Measurements from ENCODE around the gene FAM193A. TPM values are rescaled to one million over a fixed set of nuclear protein-coding genes. Genes with fewer than 3 reads are reported as not detected.

Gene FAM193A
- total and polyA plus RNA-seq, 2 donors (not counting 1 experiment from before 2014, with no cell fraction given), result 16.0 to 62.7 TPM

- TF ChIP-seq EZH2 (IDR thresholded peaks at IDR 0.05; ENCODE audit: borderline replicate concordance, insufficient read depth, low read depth, low read length, poor library complexity, severe bottlenecking) (no peak), CTCF (IDR thresholded peaks at IDR 0.05) (no peak)
- Histone ChIP-seq H2AFZ (ENCODE audit: insufficient read depth, low read depth, low read length, poor library complexity, severe bottlenecking) (no peak overlapping the region), H3K4me2 (replicated peaks; ENCODE audit: low read depth, low read length, poor library complexity, severe bottlenecking) (peak overlapping the region; percentile 46), H3K36me3 (replicated peaks in 1 of 2; ENCODE audit: control extremely low read depth in 1 of 2, control insufficient read depth in 1 of 2, extremely low read depth in 1 of 2, insufficient read depth in 2 of 2, low read length in 1 of 2) (no peaks in the 10 kb centered on the region), H3K9me3 (ENCODE audit: control extremely low read depth in 1 of 3, control insufficient read depth in 2 of 3, insufficient read depth in 1 of 3, low read length in 2 of 3) (no peaks in the 10 kb centered on the region), H4K20me1 (ENCODE audit: control insufficient read depth, insufficient read depth, low read length, poor library complexity, severe bottlenecking) (peaks cover 88% of the 10 kb centered on the region), H3K27ac (ENCODE audit: low read length in 2 of 2) (peak overlapping the region; percentile 15 to 58), H3K4me1 (ENCODE audit: control insufficient read depth in 2 of 2, insufficient read depth in 2 of 2, low read length in 2 of 2) (peaks cover 23 to 35% of the 10 kb centered on the region in 2 donors), H3K4me3 (ENCODE audit: control extremely low read depth in 1 of 5, extremely low read depth in 1 of 5, insufficient read depth in 1 of 5, low read depth in 2 of 5, low read length in 4 of 5) (peak overlapping the region in 1 of 5 experiments; percentile 21), H3K27me3 (replicated peaks in 1 of 4; ENCODE audit: control extremely low read depth in 1 of 4, control insufficient read depth in 3 of 4, insufficient read depth in 4 of 4, low read length in 3 of 4) (no peaks in the 10 kb centered on the region), H3K9ac (ENCODE audit: low read length) (peak overlapping the region; percentile 40), H3K79me2 (ENCODE audit: control insufficient read depth, insufficient read depth, low read length) (peaks cover 99% of the 10 kb centered on the region)
- CTCF ChIA-PET, result interaction anchor here (0.9 kb wide), 1 partner anchor 23 kb away, joined by 3 read pairs; no protein-coding TSS in a partner anchor
- Mint-ChIP-seq H3K27me3 (no peaks in the 10 kb centered on the region), H3K4me1 (peaks cover 52% of the 10 kb centered on the region), H3K4me3 (peak overlapping the region; percentile 58), H3K9me3 (ENCODE audit: insufficient read depth) (no peaks in the 10 kb centered on the region), H3K27ac (peak overlapping the region; percentile 17)
- intact Hi-C loops (cut with micrococcal nuclease), result no loop called here
- 77% methylated on average over 3 of the region's 11 CpGs for WGBS (ENCODE audit: insufficient coverage)
- POLR2A ChIA-PET, result interaction anchor here (0.7 kb wide), 1 partner anchor 154 kb away, joined by 6 read pairs; no protein-coding TSS in a partner anchor
- ATAC-seq (ENCODE audit: low read depth), result peak; percentile 81
- DNase-seq, result peak; percentile 56
Measured at GRCh38 chr4:2570551-2571222, 34.2 kb downstream of the FAM193A start.

GRCh38 chr4:2572076-2572475, 35.6 kb downstream of the FAM193A start:
- H3K4me1 Mint-ChIP-seq, result peaks cover 59% of the 10 kb centered on the region
- peaks cover 23 to 35% of the 10 kb centered on the region in 2 donors for H3K4me1 ChIP-seq (ENCODE audit: control insufficient read depth in 2 of 2, insufficient read depth in 2 of 2, low read length in 2 of 2)
- no peak for ATAC-seq (ENCODE audit: low read depth)
- no peak overlapping the region for H3K4me2 ChIP-seq (replicated peaks; ENCODE audit: low read depth, low read length, poor library complexity, severe bottlenecking)
- H4K20me1 ChIP-seq (ENCODE audit: control insufficient read depth, insufficient read depth, low read length, poor library complexity, severe bottlenecking), result peaks cover 95% of the 10 kb centered on the region
- no peaks in the 10 kb centered on the region for H3K9me3 ChIP-seq (ENCODE audit: control extremely low read depth in 1 of 3, control insufficient read depth in 2 of 3, insufficient read depth in 1 of 3, low read length in 2 of 3)
- H3K27ac Mint-ChIP-seq, result no peak overlapping the region
- H3K27ac ChIP-seq (ENCODE audit: low read length in 2 of 2), result no peak overlapping the region
- peaks cover 99% of the 10 kb centered on the region for H3K79me2 ChIP-seq (ENCODE audit: control insufficient read depth, insufficient read depth, low read length)
- no peaks in the 10 kb centered on the region for H3K9me3 Mint-ChIP-seq (ENCODE audit: insufficient read depth)
- H3K36me3 ChIP-seq (replicated peaks in 1 of 2; ENCODE audit: control extremely low read depth in 1 of 2, control insufficient read depth in 1 of 2, extremely low read depth in 1 of 2, insufficient read depth in 2 of 2, low read length in 1 of 2), result no peaks in the 10 kb centered on the region
- 99% methylated on average over 9 of the region's 12 CpGs for WGBS (ENCODE audit: insufficient coverage)
- TF ChIP-seq EZH2 (IDR thresholded peaks at IDR 0.05; ENCODE audit: borderline replicate concordance, insufficient read depth, low read depth, low read length, poor library complexity, severe bottlenecking), result no peak
- no peak for TF ChIP-seq CTCF (IDR thresholded peaks at IDR 0.05)
- H3K4me3 Mint-ChIP-seq, result no peak overlapping the region
- intact Hi-C loops (cut with micrococcal nuclease), result no loop called here
- no peaks in the 10 kb centered on the region for H3K27me3 Mint-ChIP-seq
- ChIA-PET POLR2A (interaction anchor here (0.7 kb wide), 2 partner anchors 65 to 87 kb away, joined by 5 to 8 read pairs; no protein-coding TSS in a partner anchor), CTCF (no interaction called here)
- DNase-seq, result no peak
- H3K9ac ChIP-seq (ENCODE audit: low read length), result no peak overlapping the region
- H2AFZ ChIP-seq (ENCODE audit: insufficient read depth, low read depth, low read length, poor library complexity, severe bottlenecking), result no peak overlapping the region
- H3K27me3 ChIP-seq (replicated peaks in 1 of 4; ENCODE audit: control extremely low read depth in 1 of 4, control insufficient read depth in 3 of 4, insufficient read depth in 4 of 4, low read length in 3 of 4), result no peaks in the 10 kb centered on the region
- no peak overlapping the region for H3K4me3 ChIP-seq (ENCODE audit: control extremely low read depth in 1 of 5, extremely low read depth in 1 of 5, insufficient read depth in 1 of 5, low read depth in 2 of 5, low read length in 4 of 5)

Data from B cell (primary cell).